ENCODE data around the gene DPM3. TPM values are rescaled to one million over a fixed set of nuclear protein-coding genes. Genes with fewer than 3 reads are reported as not detected.

The DPM3 gene
- total and polyA plus RNA-seq, 2 of the 4 experiments (the other 2 are of a cell fraction), result 29.0 to 129 TPM

GRCh38 chr1:155104605-155105534 lies 35.5 kb downstream of the DPM3 start (continued):
- TF ChIP-seq SMC3 (IDR thresholded peaks at IDR 0.05; ENCODE audit: low read depth, low read length), result no peak

GRCh38 chr1:155103325-155103724 lies 37.0 kb downstream of the DPM3 start:
- CTCF ChIA-PET, result no interaction called here
- in situ Hi-C loops (cut with MboI; ENCODE audit: low sequenced_read_pairs), result no loop called here

More at GRCh38 chr1:155103325-155103724, 37.0 kb downstream of the DPM3 start:
- H2AK9ac ChIP-seq (replicated peaks; ENCODE audit: low read depth, low read length, poor library complexity), result no peak overlapping the region
- H2AFZ ChIP-seq (replicated peaks; ENCODE audit: low read length, poor library complexity), result no peak overlapping the region
- no peak overlapping the region for H3K4me3 ChIP-seq (ENCODE audit: insufficient read depth, low read depth, low read length)
- H3K14ac ChIP-seq (replicated peaks; ENCODE audit: low read depth, low read length), result no peak overlapping the region
- no peak overlapping the region for H3K56ac ChIP-seq (ENCODE audit: extremely low read depth, insufficient read depth, low read length)
- intact Hi-C loops (cut with micrococcal nuclease), result no loop called here
- H4K5ac ChIP-seq (ENCODE audit: low read depth, low read length), result no peak overlapping the region
- POLR2A ChIA-PET (ENCODE audit: unreplicated experiment), result interaction anchor here (0.6 kb wide), 1 partner anchor 59 kb away, joined by 8 read pairs; no protein-coding TSS in a partner anchor
- no peak overlapping the region for H2AK5ac ChIP-seq (ENCODE audit: low read depth, low read length)
- H3K9ac ChIP-seq (ENCODE audit: low read depth, low read length), result no peak overlapping the region
- no peak overlapping the region for H2BK5ac ChIP-seq (ENCODE audit: low read depth, low read length, poor library complexity, severe bottlenecking)
- H3K23ac ChIP-seq (ENCODE audit: low read depth, low read length), result no peak overlapping the region
- no peak overlapping the region for H4K91ac ChIP-seq (ENCODE audit: insufficient read depth, low read depth, low read length)
- H3K27ac ChIP-seq (ENCODE audit: insufficient read depth, low read length), result no peak overlapping the region
- H2BK15ac ChIP-seq (ENCODE audit: low read depth, low read length), result no peak overlapping the region
- H3K4ac ChIP-seq (ENCODE audit: low read depth, low read length), result no peak overlapping the region
- dilution Hi-C loops (cut with HindIII; ENCODE audit: low sequenced_read_pairs, unreplicated experiment), result no loop called here
- 0% methylated on average over 1 of the region's 9 CpGs; no CpG with 5 or more reads in 1 of the 2 experiments for WGBS, 2 experiments (ENCODE audit: extremely low coverage in 2 of 2, insufficient read length in 1 of 2)
- H3K27me3 ChIP-seq (ENCODE audit: control insufficient read depth, insufficient read depth, low read length), result peaks cover 39% of the 10 kb centered on the region
- no peaks in the 10 kb centered on the region for H3K9me1 ChIP-seq (ENCODE audit: insufficient read depth, low read length)
- H4K8ac ChIP-seq (ENCODE audit: low read depth in 2 of 2, low read length in 2 of 2), result no peak overlapping the region
- H4K20me1 ChIP-seq (ENCODE audit: insufficient read depth, low read length), result no peaks in the 10 kb centered on the region
- no peaks in the 10 kb centered on the region for H3K9me3 ChIP-seq (ENCODE audit: control insufficient read depth, insufficient read depth, low read length)
- H3K4me2 ChIP-seq (ENCODE audit: low read depth, low read length), result no peak overlapping the region
- H3K4me1 ChIP-seq (ENCODE audit: control insufficient read depth, insufficient read depth, low read length), result no peaks in the 10 kb centered on the region
- ATAC-seq (ENCODE audit: low read depth), result no peak
- no peaks in the 10 kb centered on the region for H3K79me1 ChIP-seq (ENCODE audit: low read depth in 1 of 2, low read length in 2 of 2)
- no peak for TF ChIP-seq MXI1 (IDR thresholded peaks at IDR 0.05; ENCODE audit: borderline replicate concordance, low read depth, low read length)
- TF ChIP-seq MAFK (IDR thresholded peaks at IDR 0.05; ENCODE audit: low read depth, low read length), result no peak
- no peak for TF ChIP-seq MAZ (IDR thresholded peaks at IDR 0.05; ENCODE audit: borderline replicate concordance, low read depth, low read length)
- no peak for TF ChIP-seq RAD21 (IDR thresholded peaks at IDR 0.05; ENCODE audit: low read length)
- no peak for TF ChIP-seq SMC3 (IDR thresholded peaks at IDR 0.05; ENCODE audit: low read depth, low read length)
- TF ChIP-seq NFE2L2 (IDR thresholded peaks at IDR 0.05; ENCODE audit: low read depth, low read length), result no peak
- no peak for TF ChIP-seq ELK1 (IDR thresholded peaks at IDR 0.05; ENCODE audit: borderline replicate concordance, low read depth, low read length)
- no peak for TF ChIP-seq RFX5 (IDR thresholded peaks at IDR 0.05; ENCODE audit: low read depth, low read length)
- no peak for TF ChIP-seq CEBPB (IDR thresholded peaks at IDR 0.05; ENCODE audit: low read depth, low read length)
- TF ChIP-seq FOS (IDR thresholded peaks at IDR 0.05; ENCODE audit: low read depth, low read length), result no peak
- no peak for TF ChIP-seq USF2 (IDR thresholded peaks at IDR 0.05; ENCODE audit: low read depth, low read length)
- no peak overlapping the region for H2BK120ac ChIP-seq (ENCODE audit: low read depth, low read length)
- no peak overlapping the region for H2BK20ac ChIP-seq (ENCODE audit: low read depth, low read length)
- no peak overlapping the region for H3K18ac ChIP-seq (ENCODE audit: low read depth, low read length)
- no TSS peak for BruUV-seq (replicated peaks)
- DNase-seq, result no peak
- no peaks in the 10 kb centered on the region for H3K36me3 ChIP-seq (ENCODE audit: control insufficient read depth, insufficient read depth, low read length)
